NCI-H1417 treated with DMSO at 0.1 percent for 48 hours (cell line): ENCODE results near the gene LSM12.

Source experiments
- DNase-seq: peaks from one replicate; lab custom pipeline; 2025; lab: John Stamatoyannopoulos, UW

The LSM12 gene

GRCh38 chr17:43987131-43988021 lies 79.1 kb downstream of the LSM12 start:
- DNase-seq: no peak

GRCh38 chr17:43986225-43986981 lies 80.1 kb downstream of the LSM12 start:
- DNase-seq: no peak

DNA sequence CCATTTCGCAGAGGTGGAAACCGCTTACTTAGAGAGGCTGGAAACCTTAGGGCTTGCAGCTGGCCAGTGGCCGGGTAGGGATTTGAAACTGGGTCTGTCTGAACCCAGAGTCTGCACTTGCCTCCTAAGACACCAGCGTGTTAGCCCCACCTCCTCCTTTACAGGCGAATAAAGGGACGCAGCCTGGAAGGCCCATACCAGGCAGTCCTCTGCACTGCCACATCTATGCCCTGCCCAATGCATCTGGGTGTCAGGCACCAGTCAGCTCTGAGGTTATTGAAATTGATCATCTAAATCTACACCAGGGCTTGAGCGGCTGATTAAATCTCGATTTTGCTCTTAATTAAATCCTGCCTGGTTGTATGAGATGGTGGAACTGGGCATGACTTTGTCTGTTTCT lies 82.0 kb downstream of the LSM12 start:
- no peak for DNase-seq
